HuH-7 (cell line): Measurements from ENCODE around the gene PCSK5.

Source experiments
- DNase-seq: peaks from one replicate; pipeline ENCODE4 v3.0.0; 2011; ENCODE audit warnings: low spot score

The PCSK5 gene

DNA sequence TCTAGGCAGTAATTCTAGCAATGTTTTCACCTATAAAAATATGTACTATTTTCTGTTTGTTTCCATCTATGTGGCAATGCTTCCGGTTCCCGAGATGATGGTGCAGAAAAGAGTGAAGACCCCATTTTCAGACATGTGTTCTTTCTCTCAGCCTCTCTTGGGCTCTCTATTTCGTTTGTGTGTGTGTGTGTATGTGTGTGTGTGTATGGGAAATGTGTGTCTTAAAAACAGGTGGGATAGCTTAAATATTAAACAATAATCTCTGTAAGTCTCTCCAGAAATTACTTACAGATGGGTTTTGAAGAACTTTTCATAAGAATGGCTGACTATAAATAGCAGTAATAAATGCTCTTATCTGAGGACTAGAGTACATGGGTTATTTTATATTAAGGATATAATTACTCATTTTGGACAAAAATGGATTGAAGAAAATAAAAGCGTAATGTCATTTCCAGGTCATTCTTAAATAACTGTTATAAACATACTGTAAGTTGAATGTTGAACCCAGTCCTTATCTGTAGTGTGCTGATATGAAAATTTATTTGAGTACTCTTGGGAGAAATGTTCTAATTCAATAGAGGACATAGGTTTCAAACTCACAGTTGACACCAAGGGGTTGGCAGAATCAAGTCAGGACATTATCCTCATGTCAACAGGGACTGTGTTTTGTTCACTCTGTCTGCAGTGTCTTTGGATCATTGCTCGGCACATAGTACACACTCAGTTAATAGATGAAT is 31.1 kb downstream of the PCSK5 start:
- no peak for DNase-seq

- DNase-seq, result no peak
Measured at GRCh38 chr9:75926385-75926784, 35.9 kb downstream of the PCSK5 start.

GRCh38 chr9:75927356-75927755 is 36.9 kb downstream of the PCSK5 start:
- no peak for DNase-seq

- no peak for DNase-seq
Measured at GRCh38 chr9:75930190-75930589, 39.7 kb downstream of the PCSK5 start.

DNA sequence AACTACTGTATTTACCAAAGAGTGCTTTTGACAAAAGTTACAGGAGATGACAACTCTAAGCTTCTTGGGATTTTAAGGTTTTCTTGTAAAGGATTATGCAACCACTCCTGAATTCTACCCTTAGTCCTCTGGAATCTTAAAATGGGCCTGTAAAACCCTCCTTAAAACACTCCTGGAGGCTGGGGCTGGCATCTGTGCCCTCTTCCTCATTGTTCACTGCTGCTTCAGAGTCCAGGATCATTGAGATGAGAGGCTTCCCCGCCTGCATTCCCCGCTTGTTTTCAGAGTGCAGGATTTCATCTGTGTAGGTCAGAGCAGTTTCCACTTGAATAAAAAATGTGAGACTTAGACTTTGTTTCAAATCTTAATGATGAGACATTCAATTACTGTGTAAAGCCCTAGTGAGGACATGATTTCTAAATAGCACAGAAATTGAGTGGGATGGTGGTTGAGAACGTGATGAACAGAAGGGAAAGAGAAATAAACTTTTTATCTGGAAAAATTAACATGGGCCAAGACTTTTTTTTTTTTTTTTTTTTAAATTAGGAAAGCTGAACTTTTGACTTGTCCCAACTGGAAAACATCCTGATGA is 40.4 kb downstream of the PCSK5 start:
- no peak for DNase-seq

DNA sequence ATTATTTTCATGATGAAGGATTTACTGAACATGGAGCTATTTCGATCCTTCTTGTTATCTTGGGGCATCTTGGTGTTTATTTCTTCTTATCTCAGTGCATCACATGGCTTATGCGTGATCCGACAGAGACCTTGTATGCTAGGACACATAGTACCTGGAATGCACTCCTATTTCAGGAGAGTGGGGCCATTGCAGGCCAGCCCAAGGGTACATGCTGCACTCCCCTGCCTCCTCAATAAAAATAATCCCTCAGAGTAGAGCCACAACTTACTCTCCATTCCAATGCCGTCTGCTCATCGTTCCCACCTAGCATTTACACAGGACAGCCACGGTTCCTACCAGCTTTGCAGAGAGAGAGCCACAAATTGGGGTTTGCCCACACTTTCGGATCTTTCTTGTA is 43.5 kb downstream of the PCSK5 start:
- no peak for DNase-seq

GRCh38 chr9:75935591-75935990 is 45.1 kb downstream of the PCSK5 start:
- DNase-seq, result no peak

DNA sequence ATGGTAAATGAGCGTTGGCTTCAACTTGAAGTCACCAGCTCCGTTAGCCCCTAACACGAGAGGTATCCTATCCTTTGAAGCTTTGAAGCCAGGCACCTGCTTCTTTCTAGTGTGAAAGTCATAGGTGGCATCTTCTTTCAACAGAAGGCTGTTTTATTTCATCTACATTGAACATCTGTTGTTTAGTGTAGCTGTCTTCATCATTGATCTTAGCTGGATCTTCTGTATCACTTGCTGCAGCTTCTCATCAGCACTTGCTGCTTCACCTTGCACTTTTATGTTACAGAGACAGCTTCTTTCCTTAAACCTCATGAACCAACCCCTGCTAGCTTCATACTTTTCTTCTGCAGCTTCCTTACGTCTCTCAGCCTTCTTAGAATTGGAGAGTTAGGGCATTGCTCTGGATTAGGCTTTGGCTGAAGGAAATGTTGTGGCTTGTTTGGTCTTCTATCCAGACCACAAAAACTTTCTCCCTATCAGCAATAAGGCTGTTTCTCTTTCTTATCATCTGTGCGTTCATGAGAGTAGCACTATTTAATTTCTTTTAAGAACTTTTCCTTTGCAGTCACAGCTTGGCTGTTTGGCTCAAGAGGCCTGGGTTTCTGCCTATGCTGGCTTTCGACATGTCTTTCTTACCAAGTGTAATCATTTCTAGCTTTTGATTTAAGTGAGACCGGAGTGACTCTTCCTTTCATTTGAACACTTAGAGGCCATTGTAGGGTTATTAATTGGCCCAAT is 47.2 kb downstream of the PCSK5 start:
- DNase-seq, result no peak

GRCh38 chr9:75938946-75939345 is 48.5 kb downstream of the PCSK5 start:
- no peak for DNase-seq

GRCh38 chr9:75939536-75940111 is 49.2 kb downstream of the PCSK5 start:
- no peak for DNase-seq

DNA sequence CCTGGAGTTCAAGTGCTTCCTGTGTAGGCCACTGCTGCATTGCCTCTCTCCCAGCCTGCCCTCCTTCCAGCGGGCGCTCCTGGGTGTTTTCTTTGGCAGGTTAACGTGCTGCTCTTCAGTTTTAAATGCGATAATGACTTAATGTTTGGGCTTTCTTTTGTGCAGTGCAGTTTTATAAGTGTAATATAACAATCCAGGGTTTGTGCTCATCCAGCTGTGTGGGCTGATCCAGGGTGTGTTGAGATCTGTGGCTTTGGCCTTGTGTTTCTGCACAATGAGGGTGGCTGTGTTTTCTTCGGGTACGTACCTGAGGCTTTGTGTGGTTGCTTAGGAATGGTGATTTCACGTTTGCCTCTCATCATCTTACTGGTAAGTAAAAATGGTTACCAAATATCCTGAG is 50.6 kb downstream of the PCSK5 start:
- DNase-seq, result no peak

GRCh38 chr9:75941577-75942311 is 51.3 kb downstream of the PCSK5 start:
- no peak for DNase-seq

- DNase-seq, result no peak
Measured at GRCh38 chr9:75946766-75947165, 56.3 kb downstream of the PCSK5 start.

DNA sequence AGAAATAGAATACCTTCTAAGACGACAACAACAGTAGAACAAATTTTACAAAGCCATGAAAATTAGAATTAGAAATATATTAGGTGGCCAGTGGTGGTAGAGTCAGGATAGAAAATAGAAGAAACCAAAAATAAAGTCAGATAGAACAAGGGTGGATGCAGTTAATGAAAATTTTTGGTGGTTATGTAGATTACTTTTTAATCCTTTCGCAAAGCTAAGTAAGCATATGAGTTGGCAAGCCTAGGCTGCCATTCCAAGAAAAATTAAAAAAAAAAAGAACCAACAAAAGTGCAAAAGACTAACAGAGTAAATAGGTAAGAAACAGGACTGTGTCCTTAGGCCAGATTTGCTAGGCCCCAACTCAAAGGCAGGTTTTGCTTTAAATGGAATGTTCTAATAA is 56.8 kb downstream of the PCSK5 start:
- no peak for DNase-seq

DNA sequence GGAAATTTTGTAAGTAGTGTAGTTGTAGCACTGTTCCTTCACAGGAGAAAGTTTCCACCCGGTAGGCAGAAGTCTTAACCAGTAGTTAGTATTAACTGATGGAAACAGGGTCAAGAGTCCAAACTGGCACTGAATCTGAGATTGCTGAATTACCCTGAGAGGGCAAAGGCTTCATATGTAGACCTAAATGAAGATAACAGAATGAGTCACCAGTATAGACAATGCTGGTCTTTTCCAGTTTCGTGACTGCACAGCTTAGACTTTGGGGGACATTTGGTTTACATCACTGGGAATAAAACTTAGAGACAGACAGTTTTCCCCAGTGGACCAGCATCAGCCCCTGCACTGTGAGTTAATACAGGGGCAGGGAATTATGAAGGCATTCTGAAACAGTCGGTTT is 60.5 kb downstream of the PCSK5 start:
- DNase-seq, result peak; percentile 48

DNA sequence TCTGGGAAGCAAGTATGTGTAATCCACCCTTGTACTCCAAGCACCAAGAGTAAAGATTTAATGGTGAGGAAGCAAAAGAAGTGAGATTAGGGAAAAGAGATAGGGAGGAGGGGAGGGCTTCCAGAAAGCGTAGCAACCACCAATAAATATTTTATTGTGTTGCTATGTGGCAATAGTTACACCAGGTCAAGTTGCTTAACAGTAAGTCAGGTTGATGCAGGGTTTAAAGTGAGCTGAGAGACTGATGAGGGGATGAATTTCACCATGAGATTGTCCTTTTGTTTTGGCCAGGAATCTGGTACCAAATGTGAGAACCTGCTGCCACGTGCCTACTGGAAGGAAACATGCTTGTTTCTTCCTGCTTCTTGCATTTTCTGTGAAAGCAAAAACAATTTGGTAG is 62.7 kb downstream of the PCSK5 start:
- DNase-seq, result peak; percentile 51

- no peak for DNase-seq
Measured at GRCh38 chr9:75956161-75956560, 65.7 kb downstream of the PCSK5 start.

DNA sequence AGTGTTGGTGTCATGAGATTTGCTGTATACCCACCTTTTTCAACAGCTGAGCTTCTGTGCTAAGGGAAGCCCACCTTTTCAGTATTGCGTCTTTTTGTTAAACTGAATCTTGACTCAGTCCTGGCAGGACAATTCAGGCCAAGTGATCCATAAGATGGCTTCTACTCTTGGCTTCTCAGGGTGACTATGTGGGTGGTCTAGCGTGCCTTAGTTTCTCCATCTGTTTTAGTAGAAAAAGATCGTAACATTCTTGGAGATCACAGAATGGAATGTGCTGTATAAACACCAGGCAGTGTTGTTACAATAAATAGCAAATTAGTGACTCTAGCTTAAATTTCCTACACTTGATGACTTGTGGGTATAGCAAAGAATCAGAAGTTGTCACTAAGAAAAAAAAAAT is 66.6 kb downstream of the PCSK5 start:
- DNase-seq, result no peak

DNA sequence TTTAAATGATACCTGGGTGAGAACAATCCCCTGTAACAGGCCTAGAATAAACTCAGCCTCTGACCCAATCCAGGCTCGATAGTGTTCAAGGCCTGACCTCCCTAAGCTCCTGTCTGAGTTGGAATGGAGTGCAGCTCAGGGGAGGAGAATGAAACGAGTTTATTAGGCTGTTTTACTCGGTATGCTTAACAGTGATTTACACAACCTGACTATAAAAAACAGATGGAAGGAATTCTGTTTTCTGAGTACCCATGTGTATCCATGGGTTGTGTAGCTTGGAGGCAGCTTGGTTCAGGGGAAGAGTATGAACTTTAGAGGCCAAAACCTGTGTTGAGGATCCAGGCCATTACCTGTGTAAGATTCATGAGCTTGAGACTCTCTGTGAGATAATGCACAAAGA is 67.8 kb downstream of the PCSK5 start:
- DNase-seq, result no peak

DNA sequence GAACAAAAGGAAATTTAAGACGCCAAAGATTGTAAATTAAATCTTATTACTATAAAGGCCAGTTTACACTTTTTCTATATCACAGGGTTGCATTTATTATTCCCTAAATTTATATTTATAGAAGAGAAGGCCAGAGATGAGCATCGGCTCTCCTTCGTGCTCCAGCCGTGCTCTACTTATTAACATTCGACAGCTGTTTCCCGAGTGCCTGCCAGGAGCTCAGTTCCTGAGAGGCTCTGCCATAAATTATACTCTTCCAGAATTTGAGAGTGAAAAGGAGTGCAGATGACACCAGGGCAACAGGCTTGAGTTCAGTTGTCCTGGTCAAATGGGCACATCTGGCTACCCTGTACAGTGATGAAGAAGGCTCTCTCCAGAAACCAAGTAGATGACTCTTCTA is 70.1 kb downstream of the PCSK5 start:
- no peak for DNase-seq

- no peak for DNase-seq
Measured at GRCh38 chr9:75962013-75962661, 71.7 kb downstream of the PCSK5 start.

DNA sequence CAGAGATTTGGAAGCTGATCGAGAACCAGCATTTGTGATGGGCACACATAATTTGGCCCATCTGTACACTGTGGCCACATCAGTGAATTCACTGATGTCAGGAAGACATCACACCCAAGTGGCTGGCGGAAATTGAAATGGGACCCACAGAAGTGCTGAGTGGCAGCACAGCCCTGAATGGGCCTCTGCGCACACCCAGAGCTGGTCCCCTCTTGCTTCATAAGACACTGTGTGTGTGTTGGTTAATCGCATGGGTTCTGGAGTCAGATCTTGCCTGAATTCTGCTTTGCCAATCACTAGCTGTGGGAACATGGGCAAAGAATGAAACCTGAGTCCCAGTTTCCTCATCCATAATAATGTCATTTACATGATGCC is 72.2 kb downstream of the PCSK5 start:
- no peak for DNase-seq
